GM18519 (cell line): ENCODE results near the gene RDX.
"Not testable (repeated sequence)": the region's sequence is repeated elsewhere in the genome, so short reads cannot be mapped to it uniquely, and the experiment has no call there.

Source experiments
- ATAC-seq: cut with Tn5 transposase; IDR thresholded peaks from one replicate; pipeline ENCODE4 v1.9.1; 2021; ENCODE audit warnings: mild to moderate bottlenecking, moderate library complexity; ENCODE audit not compliant: unreplicated experiment, low FRiP score

Gene RDX

DNA sequence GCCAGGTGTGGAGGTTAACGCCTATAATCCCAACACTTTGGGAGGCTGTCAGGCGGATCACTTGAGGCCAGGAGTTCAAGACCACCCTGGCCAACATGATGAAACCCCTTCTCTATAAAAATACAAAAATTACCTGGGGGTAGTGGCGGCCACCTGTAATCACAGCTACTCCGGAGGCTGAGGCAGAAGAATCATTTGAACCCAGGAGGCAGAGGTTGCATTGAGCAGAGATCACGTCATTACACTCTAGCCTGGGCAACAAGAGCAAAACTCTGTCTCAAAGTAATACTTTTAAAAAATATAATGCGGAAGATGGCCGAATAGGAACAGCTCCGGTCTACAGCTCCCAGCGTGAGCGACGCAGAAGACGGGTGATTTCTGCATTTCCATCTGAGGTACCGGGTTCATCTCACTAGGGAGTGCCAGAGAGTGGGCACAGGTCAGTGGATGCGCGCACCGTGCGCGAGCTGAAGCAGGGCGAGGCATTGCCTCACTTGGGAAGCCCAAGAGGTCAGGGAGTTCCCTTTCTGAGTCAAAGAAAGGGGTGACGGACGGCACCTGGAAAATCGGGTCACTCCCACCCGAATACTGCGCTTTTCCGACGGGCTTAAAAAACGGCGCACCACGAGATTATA is 87.6 kb downstream of the RDX start:
- not testable (repeated sequence) for ATAC-seq

DNA sequence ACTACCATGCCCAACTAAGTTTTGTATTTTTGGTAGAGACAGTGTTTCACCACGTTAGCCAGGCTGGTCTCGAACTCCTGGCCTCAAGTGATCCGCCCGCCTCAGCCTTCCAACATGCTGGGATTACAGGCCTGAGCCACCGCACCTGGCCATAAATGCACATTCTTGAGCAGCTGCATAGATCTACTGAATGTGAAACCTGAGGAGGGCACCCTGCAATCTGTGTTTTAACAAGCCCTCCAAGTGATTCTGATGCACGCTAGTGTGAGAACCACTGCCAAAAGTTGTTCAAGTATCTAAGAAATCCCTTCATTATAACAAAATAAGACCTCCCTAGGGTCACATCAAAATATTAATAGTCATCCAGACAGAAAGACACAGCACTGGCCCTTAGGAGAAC is 89.3 kb downstream of the RDX start:
- ATAC-seq = no peak

GRCh38 chr11:110200836-110201235 is 95.6 kb downstream of the RDX start:
- no peak for ATAC-seq

DNA sequence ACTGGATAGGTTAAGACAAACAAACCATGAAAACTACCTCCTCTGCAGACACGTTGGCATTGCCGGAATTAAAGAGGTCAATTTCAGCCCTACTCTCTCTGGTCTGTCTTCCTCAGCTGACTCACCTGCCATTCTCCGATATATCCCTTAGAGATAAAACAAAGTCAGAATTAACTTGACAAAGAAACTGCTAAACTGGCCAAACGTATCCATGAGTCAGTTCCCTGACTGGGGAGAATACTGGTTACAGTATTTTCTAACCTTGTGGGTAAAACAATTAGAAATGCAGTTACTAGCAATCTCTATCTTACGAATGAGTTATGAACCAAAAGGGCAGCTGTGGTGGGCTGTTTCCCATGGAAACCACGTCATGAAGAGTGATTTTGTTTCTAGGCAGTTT is 96.2 kb downstream of the RDX start:
- ATAC-seq = no peak

DNA sequence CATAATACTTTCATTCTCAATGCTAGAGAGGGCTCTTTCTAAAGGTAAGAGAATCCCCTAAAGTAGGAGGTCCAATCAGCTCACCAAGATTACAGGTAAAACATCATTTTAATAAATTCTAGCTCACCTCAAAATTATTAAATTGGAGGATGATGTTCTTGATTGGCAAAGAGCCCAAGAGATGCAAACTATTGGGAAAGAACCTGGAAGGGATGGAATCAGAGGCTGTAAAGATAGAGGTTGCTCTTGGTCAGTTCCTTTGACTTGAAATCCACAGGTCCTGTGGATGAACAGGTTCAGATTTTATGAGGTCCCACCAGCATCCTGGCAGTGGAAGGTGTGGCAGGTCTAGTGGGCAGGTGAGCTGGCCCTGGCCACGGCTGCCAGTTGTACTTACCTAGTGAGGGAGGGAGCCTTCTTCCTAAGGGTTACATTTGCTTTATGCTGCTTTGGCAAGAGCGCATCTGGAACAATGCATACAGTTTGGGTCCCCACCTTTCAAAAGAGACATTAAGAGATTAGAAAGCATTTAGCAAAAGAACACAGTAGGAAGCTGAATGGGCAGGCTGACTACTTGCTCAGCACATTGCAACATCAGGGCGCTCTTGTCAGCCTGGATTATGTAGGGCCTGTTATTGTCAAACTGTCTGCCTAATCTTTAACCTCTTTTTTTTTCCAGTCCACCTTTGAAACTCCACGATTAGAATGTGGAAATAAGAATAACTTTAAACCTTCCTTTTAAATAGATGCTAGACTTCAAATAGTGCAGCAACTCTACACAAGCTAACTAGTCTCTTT is 97.0 kb downstream of the RDX start:
- no peak for ATAC-seq

GRCh38 chr11:110198031-110198729 is 98.2 kb downstream of the RDX start:
- no peak for ATAC-seq

GRCh38 chr11:110196884-110197420 is 99.5 kb downstream of the RDX start:
- ATAC-seq = no peak

DNA sequence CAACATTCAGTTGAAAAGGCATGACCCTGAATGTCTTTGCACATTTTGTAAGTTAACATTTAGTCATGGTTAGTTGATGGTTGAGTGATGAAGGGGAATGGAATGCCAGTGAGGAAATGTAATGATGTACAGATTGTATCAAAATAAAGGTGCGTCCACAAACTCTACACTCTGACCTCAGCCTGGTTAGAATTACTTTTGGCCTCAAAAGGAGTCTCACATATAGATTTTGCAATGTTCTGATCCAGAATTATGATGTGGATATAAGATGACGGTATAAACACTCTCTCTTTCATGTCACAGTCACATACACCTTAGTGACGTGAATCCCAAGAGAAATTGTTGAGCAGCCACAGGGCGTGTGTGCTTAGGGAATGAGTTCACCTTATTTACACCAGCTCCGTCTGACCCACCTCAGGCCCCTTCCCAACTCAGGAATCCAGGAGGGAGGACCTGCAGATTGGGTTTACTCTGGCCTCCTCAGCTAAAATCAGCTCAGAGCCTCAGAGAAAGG is 100.1 kb downstream of the RDX start:
- ATAC-seq = no peak

- not testable (repeated sequence) for ATAC-seq
These were observed 102.1 kb downstream of the RDX start for GRCh38 chr11:110194211-110194766.

DNA sequence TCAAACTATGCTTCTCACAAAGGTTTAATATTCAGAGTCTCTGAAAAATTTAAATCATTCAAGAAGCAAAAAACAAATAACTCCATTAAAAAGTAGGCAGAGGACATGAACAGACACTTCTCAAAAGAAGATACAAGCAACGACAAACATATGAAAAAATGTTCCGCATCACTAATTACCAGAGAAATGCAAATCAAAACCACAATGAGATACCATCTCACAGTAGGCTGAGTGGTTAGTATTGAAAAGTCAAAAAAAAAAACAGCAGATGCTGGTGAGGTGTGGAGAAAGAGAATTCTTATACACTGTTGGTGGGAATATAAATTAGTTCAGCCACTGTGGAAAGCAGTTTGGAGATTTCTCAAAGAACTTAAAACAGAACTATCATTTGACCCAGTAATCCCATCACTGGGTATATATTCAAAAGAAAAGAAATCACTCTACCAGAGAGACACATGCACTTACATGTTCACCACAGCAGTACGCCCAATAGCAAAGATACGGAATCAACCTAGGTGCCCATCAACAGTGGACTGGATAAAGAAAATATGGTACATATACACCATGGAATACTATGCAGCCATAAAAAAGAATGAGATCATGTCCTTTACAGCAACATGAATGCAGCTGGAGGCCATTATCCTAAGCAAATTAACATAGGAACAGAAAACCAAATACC is 103.7 kb downstream of the RDX start:
- ATAC-seq = not testable (repeated sequence)

DNA sequence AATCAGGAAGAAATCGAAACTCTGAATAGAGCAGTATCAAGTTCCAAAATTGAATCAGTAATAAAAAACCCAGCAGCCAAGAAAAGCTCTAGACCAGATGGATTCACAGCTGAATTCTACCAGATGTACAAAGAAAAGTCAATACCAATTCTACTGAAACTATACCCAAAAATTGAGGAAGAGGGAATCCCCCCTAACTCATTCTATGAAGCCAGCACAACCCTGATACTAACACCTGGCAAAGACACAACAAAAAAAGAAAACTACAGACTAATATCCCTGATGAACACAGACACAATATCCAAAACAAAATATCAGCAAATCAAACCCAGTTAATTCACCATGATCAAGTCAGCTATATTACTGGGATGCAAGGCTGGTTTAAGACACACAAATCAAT is 105.5 kb downstream of the RDX start:
- no peak for ATAC-seq

GRCh38 chr11:110187731-110188130 is 108.7 kb downstream of the RDX start:
- no peak for ATAC-seq

DNA sequence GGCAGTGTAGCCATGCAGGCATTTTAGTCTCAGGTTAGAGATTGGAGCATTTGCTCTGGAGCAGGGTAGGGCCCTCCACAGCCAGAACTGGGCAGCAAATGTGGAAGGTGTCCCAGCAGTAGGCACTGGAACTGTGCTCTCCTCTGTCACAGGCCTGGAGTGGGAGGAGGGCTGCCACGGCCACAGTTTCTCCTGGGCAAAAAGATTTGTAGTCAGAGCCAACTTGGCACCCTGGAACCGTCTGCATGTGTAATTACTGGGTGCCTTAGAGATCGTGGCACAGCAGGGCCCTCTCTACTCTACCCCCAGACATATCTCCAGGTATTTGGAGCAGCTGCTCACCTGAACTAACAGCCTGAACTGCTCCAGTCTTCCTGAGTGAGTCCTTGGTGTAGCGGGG is 109.5 kb downstream of the RDX start:
- no peak for ATAC-seq

DNA sequence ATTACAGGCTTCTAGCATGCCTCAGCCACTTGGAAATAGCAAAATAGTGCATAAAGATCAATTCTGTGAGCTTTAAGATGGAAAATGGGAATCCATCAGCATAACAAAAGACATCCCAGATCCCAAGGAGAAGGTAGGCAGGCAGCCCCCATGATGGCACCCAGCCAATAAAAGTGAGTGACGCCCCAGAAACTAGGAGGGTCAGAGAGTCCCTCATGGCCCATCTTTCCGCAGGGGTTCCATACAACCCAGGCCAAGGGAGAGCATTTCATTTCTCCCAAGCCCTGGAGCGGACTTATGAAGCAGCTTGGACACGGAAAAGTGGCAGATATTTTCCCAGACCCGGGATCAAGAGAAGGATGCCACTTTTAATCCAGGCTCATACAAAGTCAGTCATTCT is 110.0 kb downstream of the RDX start:
- ATAC-seq = no peak

DNA sequence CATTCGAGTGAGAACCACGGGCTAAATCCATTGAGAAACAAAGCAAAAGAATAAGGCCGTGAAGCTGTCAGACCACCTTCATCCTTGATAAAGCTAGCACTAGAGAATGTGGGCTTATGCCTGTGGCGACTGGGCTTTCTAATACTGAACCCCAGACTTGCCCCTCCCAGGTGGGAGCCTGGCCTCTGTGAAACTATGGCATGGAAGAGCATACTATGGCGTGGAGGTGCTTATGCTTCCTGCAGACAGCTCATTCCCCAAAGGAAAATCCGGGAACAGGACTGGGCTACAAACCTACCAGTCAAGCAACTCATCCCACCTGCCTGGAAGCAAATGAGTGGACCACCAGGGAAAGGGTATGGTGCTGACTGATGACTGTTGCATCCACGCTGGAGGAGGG is 110.8 kb downstream of the RDX start:
- no peak for ATAC-seq

DNA sequence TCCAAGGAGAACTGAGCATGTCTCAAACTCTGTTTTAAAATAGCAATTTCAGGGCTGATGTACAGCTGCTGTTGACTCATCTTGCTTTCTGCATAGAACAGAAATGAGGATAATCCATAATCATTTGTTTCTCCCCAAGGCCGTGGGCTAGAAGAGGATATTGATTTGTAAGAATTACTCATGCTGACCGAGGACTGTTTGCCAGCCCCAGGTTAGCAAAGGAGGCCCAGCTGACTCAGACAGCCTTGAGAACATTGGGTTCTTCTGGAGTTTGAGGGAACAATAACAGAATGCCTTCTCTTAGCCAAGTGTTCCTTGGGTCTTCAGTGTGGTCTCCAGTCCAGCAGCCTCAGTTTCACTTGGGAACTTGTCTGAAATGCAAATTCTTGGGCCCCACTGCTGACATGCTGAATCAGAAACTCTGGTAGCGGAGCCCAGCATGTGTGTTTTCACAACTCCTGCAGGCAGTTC is 111.3 kb downstream of the RDX start:
- ATAC-seq = no peak

DNA sequence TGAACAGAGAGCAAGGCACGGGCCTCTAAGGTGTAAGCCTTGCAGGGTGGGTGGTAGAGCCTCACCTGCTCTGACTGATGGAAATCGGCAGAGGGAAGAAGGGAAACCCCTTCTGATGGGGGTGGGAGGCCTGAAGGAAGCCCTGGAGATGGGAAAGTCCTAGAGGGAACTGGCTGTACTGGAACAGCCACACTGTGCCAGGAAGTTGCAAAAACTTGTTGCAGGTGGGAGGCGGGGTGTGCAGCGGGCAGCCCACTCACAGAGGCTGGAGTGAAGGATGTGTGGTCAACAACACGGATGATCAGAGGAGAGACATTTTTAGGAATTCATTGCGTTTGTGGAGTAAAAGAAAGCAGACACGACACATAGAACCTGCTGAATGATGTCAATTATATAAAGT is 112.0 kb downstream of the RDX start:
- ATAC-seq = no peak

DNA sequence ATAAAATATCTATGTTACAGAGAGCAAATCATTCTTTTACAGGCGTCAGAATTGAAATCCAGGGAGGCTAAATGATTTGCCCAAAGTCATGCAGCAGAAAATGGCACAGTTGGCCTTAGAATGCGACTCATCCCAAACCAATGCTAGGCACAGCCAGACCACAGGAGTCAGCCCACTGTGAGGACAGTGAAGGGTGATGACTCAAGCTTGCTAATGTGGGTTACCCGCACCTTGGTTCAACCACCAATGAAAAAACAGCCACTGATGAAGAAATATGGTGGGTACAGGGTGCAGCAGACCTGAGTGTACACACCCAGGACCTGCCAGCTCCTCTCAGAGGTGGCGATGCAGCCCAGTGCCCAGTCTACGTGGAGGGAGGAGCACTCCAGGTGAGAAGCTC is 113.5 kb downstream of the RDX start:
- no peak for ATAC-seq

GRCh38 chr11:110179064-110179463 is 117.3 kb downstream of the RDX start:
- ATAC-seq = no peak

DNA sequence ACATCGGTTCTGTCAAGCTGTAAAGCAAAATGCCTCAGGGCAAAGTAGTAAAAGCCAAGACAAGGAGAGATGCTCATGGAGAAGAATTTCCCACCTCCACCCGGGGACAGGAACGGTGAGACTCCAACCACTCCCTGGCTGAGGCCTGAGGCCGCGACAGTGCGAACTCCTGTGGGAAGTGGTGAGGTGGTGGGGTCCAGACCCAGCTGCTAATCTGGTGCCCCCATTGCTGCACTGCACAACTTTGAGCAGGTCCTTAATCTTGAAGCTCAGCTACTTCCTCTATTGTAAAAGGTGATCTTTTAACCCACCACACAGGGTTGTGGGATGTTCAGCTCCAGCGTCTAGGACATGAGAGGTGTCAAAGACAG is 119.3 kb downstream of the RDX start:
- ATAC-seq = no peak
